ENCODE data around the gene ZNF189.
"Not testable (repeated sequence)": the region's sequence is repeated elsewhere in the genome, so short reads cannot be mapped to it uniquely, and the experiment has no call there.

The ZNF189 gene

DNA sequence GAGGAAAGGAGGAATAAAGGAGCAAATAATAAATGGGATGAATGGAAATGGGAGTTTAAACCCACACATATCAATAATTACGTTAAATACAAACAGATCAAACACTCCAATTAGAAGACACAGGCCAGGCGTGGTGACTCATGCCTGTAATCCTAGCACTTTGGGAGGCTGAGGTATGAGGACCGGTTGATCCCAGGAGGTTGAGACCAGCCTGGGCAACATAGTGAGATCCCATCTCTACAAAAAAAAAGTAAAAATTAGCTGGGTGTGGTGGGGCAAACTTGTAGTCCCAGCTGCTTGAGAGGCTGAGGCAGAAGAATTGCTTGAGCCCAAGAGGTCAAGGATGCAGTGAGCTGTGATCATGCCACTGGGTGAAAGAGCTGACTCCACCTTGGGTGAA lies 17.5 kb upstream of the ZNF189 start:
- FAIRE-seq: no peak

DNA sequence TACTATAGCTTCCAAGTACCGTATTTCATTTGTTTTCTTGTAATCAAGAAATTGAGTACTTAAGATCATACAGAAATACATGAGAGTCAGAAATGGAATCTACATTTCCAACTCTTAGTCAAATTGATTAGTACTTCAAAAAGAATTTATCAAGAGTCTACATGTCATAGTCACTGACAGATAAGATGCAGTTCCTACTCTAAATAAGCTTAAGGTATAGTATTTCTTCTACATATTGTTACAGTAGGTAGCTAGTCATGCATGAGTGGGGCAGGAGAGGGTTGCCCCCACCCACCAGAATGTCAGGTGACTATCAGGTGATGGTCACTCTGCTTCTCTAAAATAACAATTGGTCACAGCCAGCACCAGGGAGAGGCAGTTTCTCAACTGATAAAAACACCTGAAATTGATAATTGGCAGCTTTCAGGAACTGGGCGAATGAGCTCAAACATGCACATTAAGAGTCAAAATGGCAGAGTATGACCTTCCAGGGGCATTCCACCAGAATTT lies 16.8 kb upstream of the ZNF189 start:
- no peak for FAIRE-seq

DNA sequence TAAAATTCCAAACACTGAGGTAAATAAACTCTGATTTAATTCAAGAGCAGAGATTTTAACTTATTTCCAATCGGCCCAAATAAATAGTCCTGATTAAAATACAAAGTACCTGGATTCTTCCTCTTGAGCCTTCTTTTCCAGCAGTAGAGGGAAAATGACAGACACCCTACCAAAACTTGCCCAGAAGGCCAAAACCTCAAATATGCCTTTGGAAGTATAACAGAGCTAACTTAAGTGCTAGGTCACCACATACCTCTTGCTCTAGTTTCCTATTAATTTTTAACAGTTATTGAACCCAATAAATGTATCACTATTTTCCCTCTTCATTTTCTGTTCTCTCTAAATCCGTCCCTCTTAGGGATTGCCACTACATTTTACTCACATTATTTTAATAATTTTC lies 15.3 kb upstream of the ZNF189 start:
- no peak for FAIRE-seq

- not testable (repeated sequence) for FAIRE-seq
Measured at GRCh38 chr9:101384873-101385536, 13.6 kb upstream of the ZNF189 start, which contains the start of gene BAAT. Gene BAAT, minus strand, starts transcription at chr9:101385006. Its CDS starts 13,602 bp downstream, at chr9:101371404.

DNA sequence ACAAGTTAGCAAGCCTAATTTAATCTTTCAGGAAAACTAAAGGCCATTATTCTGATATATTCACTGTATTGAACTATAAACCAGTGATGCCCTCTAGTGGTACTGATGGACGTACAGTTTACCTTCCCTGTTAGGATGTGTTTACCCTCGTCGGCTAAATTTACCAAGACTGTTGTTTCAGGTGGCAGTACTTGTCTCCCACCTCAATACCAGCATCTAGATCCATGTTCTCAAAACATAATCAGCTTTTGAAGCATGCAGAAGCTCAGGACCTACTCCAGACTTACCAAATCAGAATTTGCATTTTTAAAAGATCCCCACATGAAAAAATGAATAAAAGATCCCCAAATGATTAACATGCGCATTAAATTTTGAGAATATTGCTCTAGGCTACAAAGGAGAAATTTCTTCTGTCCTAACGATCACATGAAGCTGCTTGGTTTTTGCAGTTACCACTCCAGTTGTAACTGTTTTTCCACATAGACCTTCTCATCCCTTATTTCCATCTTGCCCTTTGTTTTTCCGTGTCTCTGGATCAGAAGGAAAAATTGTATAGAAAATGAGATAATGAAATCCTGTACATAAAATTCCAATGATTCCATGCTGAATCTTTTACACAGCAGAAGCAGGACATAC lies 10.7 kb upstream of the ZNF189 start:
- no peak for FAIRE-seq

GRCh38 chr9:101388507-101388993 lies 10.1 kb upstream of the ZNF189 start:
- no peak for FAIRE-seq

DNA sequence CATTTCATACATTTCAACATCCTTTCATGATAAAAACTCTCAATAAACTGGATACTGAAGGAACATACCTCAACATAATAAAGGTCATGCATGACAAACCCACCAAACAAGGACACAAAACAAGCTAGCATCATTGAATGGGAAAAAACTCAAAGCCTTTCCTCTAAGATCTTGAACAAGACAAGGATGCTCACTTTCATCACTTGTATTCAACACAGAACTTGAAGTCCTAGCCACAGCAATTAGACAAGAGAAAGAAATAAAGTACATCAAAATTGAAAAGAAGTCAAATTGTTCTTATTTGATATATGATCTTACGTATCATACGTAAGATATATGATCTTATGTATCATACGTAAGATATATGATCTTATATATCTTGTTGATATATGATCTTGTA lies 5.5 kb upstream of the ZNF189 start:
- no peak for FAIRE-seq

GRCh38 chr9:101394687-101395086 lies 4.0 kb upstream of the ZNF189 start:
- FAIRE-seq: no peak

DNA sequence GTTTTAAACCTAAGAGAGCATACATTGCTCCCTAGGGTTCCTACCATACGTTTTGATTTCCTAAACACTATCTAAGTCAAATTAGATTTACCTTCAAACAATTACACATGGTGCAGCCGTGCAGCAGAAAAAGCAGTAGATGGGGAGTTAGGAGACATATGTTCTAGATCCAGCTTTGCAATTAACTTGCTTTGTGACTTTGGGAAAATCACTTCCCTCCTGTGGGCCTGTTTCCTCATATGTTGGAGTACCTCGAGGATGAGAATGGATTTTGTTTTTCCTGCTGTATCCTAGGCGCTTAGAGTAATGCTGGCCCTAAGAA lies 944 bp upstream of the ZNF189 start:
- FAIRE-seq: no peak

DNA sequence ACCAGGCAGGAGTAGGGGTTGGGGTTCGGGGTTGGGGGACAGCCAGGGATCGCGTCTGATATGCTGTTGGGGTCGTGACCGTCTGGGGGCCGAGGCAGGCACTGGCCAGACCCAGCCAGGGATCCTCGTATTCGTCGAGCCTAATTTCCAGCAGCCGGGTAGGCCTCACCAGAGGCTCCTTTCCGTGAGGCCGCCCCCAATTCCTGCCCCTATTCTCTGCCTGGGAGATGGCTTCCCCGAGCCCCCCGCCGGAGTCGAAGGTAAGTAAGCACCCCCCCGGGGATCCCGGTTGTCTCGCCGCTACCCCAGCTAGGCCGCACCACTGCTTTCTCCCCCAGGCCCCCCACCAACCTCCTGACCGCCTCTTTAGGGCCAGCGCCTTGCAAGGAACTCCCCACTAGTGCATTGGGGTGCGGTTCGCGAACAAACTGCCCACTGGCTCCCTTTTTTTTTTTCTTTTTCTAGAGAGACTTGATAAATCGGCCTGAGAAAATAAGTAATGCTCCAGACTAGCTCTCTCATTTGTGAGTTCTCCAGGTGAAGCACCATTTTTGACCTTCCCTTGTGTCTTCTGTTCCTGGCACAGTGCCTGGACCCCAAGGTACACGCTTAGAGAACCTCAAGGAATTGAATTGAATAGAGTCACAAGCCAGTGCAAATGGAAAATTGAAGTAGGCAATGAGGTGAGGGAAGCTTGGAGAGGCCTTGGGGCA lies 435 bp downstream of the ZNF189 start:
- no peak for FAIRE-seq

- FAIRE-seq: no peak
Measured at GRCh38 chr9:101399643-101399970, 956 bp downstream of the ZNF189 start.

- no peak for FAIRE-seq
Measured at GRCh38 chr9:101400120-101400519, 1.5 kb downstream of the ZNF189 start.

- FAIRE-seq: no peak
Measured at GRCh38 chr9:101403516-101404285, 5.0 kb downstream of the ZNF189 start.

GRCh38 chr9:101408374-101409078 lies 9.9 kb downstream of the ZNF189 start:
- FAIRE-seq: no peak

DNA sequence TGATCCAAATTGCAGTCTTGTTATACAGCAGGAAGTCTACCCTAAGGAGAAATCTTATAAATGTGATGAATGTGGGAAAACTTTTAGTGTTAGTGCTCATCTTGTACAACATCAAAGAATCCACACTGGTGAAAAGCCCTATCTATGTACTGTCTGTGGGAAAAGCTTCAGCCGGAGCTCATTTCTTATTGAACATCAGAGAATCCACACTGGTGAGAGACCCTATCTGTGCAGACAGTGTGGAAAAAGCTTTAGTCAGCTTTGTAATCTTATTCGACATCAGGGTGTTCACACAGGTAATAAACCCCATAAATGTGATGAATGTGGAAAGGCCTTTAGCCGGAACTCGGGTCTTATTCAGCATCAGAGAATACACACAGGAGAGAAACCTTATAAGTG lies 10.4 kb downstream of the ZNF189 start:
- FAIRE-seq: no peak

GRCh38 chr9:101414839-101415238 lies 16.2 kb downstream of the ZNF189 start:
- FAIRE-seq: no peak

GRCh38 chr9:101415578-101415977 lies 16.9 kb downstream of the ZNF189 start:
- FAIRE-seq: no peak

DNA sequence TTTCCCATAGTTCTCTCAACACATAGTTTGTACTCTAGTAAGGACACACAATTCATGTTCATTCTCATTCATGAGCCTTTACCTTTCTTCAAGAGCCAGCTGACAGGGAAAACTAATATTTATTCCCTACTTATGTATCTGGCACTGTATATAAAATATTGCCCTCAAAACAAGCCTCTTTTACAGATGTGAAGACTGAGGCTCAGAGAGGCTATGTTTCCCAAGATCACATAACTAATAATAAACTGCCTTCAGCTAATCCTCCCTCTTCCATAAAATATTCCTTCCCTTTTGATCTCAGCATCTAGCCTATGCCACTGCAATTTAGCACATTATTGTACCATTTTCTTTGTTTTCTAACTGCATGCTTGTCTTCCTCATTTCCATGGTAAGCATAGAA lies 18.7 kb downstream of the ZNF189 start:
- no peak for FAIRE-seq

- FAIRE-seq: no peak
Measured at GRCh38 chr9:101417977-101418376, 19.3 kb downstream of the ZNF189 start.

DNA sequence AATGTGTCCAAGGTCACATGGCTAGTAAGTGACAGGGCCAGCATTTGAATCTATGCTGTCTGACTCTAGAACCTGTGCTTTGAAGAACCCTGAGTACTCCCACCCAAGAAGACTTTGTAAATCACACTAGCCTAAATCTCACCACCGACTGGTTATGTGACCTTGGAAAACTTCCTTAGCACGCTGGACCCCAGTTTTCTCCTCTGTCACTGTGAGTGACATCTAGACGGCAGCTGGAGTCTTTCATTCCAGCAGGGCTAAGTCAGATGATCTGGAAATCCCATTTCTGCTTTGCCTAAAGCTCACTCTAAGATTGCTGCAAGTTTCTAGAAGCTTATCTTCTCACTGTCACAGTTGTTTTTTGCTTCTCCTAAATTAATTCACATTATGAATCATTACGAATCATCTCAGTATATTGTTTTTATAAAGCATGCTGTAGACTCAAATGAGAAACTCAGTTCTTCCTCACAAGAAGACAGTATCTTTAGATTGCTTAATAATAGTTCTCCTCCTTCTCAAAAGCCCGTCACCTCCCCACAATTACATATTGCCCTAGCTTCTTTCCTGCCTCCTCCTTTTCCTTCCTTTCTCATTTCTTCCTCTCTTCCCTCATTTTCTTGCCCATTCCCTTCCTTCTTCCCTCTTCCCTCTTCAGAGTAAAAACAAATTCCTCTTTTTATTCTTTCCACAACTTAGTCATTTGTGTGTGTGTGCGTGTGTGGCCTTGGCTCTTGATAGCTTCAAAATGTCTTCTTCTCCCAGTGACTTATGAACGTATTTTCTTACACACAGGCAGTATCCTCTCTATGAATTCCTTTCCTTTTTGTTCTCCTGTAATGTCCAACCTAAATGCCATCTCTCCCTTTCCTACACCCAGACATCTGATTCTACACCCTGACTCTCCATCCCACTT lies 20.1 kb downstream of the ZNF189 start:
- no peak for FAIRE-seq

DNA sequence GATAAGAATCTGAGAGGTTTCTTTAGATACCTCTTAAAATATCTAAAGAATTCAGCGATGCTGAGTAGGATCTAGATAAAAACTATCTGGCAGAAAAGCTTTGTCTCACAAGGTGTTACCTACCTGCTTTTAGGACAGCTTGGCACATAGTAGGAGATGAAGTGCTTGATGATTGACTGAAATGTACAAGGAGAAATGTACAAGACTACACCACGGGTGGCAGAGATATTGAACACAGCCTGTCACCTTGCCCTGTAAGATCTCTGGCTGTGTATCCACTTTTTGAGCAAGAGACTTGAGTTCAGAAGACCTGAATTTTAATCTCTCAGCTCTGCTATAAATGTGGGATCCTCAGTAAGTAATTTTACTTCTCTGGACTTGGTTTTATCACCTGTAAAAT lies 21.2 kb downstream of the ZNF189 start:
- no peak for FAIRE-seq

DNA sequence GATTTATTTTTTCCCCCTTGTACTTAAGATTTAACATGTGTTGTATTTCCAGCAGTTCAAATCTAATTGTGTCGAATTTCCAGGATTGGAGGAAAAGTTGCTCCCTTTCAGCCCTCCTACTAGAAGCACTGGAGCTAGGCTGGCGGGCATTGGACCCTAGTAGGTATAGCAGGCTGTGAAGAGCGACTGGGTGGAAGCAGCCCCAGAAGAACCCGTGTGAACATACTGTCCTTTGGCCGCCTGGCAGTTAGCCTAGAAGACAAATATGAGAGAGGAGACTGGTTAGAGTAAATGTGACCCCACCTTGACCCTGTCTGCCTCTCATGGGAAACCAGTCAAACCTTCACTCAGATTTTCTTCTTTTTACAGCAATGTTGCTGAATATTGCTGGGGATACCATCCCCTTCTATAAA lies 23.0 kb downstream of the ZNF189 start:
- FAIRE-seq: no peak
